HG03159 (cell line): Measurements from ENCODE around the gene KDM4C.
A peak's percentile ranks its signal among the peaks of the same experiment; 100 is the strongest.

Experiments
- ATAC-seq: cut with Tn5 transposase; IDR thresholded peaks from one replicate; pipeline ENCODE4 v1.9.1; 2021; ENCODE audit warnings: mild to moderate bottlenecking, moderate library complexity; ENCODE audit not compliant: unreplicated experiment

Gene KDM4C

GRCh38 chr9:7085357-7085756, 327.6 kb downstream of the KDM4C start:
- no peak for ATAC-seq

GRCh38 chr9:7086389-7086788, 328.6 kb downstream of the KDM4C start:
- no peak for ATAC-seq

GRCh38 chr9:7088611-7089010, 330.8 kb downstream of the KDM4C start:
- no peak for ATAC-seq

GRCh38 chr9:7089406-7090193, 331.8 kb downstream of the KDM4C start:
- ATAC-seq = no peak

GRCh38 chr9:7093040-7093439, 335.3 kb downstream of the KDM4C start:
- ATAC-seq = no peak

GRCh38 chr9:7094052-7094451, 336.3 kb downstream of the KDM4C start:
- no peak for ATAC-seq

- ATAC-seq = peak; percentile 8
Measured at GRCh38 chr9:7094576-7094975, 336.8 kb downstream of the KDM4C start.

- ATAC-seq = peak; percentile 86
Measured at GRCh38 chr9:7095058-7095457, 337.3 kb downstream of the KDM4C start.

GRCh38 chr9:7097040-7097715, 339.4 kb downstream of the KDM4C start:
- no peak for ATAC-seq

GRCh38 chr9:7097785-7098752, 340.3 kb downstream of the KDM4C start:
- no peak for ATAC-seq

GRCh38 chr9:7103367-7103766, 345.6 kb downstream of the KDM4C start:
- no peak for ATAC-seq

- no peak for ATAC-seq
Measured at GRCh38 chr9:7103771-7104170, 346.0 kb downstream of the KDM4C start.

- no peak for ATAC-seq
Measured at GRCh38 chr9:7104625-7105024, 346.9 kb downstream of the KDM4C start.

- no peak for ATAC-seq
Measured at GRCh38 chr9:7105095-7105494, 347.3 kb downstream of the KDM4C start.

GRCh38 chr9:7108936-7109335, 351.2 kb downstream of the KDM4C start:
- ATAC-seq = no peak

GRCh38 chr9:7111413-7111812, 353.6 kb downstream of the KDM4C start:
- ATAC-seq = no peak

GRCh38 chr9:7115606-7116005, 357.8 kb downstream of the KDM4C start:
- ATAC-seq = no peak

- ATAC-seq = peak; percentile 60
Measured at GRCh38 chr9:7117676-7118561, 360.1 kb downstream of the KDM4C start.

GRCh38 chr9:7118633-7119032, 360.9 kb downstream of the KDM4C start:
- ATAC-seq = no peak

- ATAC-seq = no peak
Measured at GRCh38 chr9:7119612-7120011, 361.8 kb downstream of the KDM4C start.
